Activated CD4-positive, CD25-positive, alpha-beta regulatory T cell (primary cell): ENCODE measurements around the gene GATAD2A.
"Not testable (repeated sequence)": the region's sequence is repeated elsewhere in the genome, so short reads cannot be mapped to it uniquely, and the experiment has no call there.

ENCODE experiments used
- DNase-seq, 4 experiments: peaks; one replicate each; lab custom pipeline; 2025; lab: John Stamatoyannopoulos, UW

Gene GATAD2A

GRCh38 chr19:19465436-19466070, 60.1 kb downstream of the GATAD2A start:
- DNase-seq: no peak

- DNase-seq: no peak
Measured at GRCh38 chr19:19466201-19466600, 60.7 kb downstream of the GATAD2A start.

- no peak for DNase-seq
Measured at GRCh38 chr19:19468424-19469050, 63.1 kb downstream of the GATAD2A start.

GRCh38 chr19:19470579-19470978, 65.1 kb downstream of the GATAD2A start:
- DNase-seq: no peak

GRCh38 chr19:19471682-19472081, 66.2 kb downstream of the GATAD2A start:
- DNase-seq: no peak

- DNase-seq: not testable (repeated sequence)
Measured at GRCh38 chr19:19472106-19472505, 66.6 kb downstream of the GATAD2A start.

GRCh38 chr19:19475015-19475765, 69.7 kb downstream of the GATAD2A start:
- DNase-seq: no peak

GRCh38 chr19:19475849-19476828, 70.7 kb downstream of the GATAD2A start:
- no peak for DNase-seq

- DNase-seq: no peak
Measured at GRCh38 chr19:19477705-19478383, 72.4 kb downstream of the GATAD2A start.

- DNase-seq: no peak
Measured at GRCh38 chr19:19480688-19481087, 75.2 kb downstream of the GATAD2A start.

GRCh38 chr19:19482809-19483596, 77.5 kb downstream of the GATAD2A start:
- no peak for DNase-seq

GRCh38 chr19:19485161-19485997, 79.9 kb downstream of the GATAD2A start:
- DNase-seq: no peak

GRCh38 chr19:19485998-19486290, 80.5 kb downstream of the GATAD2A start:
- no peak for DNase-seq

GRCh38 chr19:19486343-19487076, 81.0 kb downstream of the GATAD2A start:
- DNase-seq: no peak

- DNase-seq: no peak
Measured at GRCh38 chr19:19487077-19487949, 81.8 kb downstream of the GATAD2A start.

- no peak for DNase-seq
Measured at GRCh38 chr19:19487950-19488874, 82.7 kb downstream of the GATAD2A start.
